ENCODE measurements around the gene TBXA2R.
"Not testable (repeated sequence)": the region's sequence is repeated elsewhere in the genome, so short reads cannot be mapped to it uniquely, and the experiment has no call there.

Gene TBXA2R

GRCh38 chr19:3605770-3606169 is 905 bp downstream of the TBXA2R start:
- no peak for DNase-seq (ENCODE audit: low read depth, low spot score)

GRCh38 chr19:3605361-3605760 is 1.3 kb downstream of the TBXA2R start:
- DNase-seq (ENCODE audit: low read depth, low spot score): no peak

- DNase-seq (ENCODE audit: low read depth, low spot score): no peak
These were observed 1.7 kb downstream of the TBXA2R start for GRCh38 chr19:3604987-3605343.

- no peak for DNase-seq (ENCODE audit: low read depth, low spot score)
These were observed 2.3 kb downstream of the TBXA2R start for GRCh38 chr19:3604227-3604986.

GRCh38 chr19:3603121-3603811 is 3.4 kb downstream of the TBXA2R start:
- DNase-seq (ENCODE audit: low read depth, low spot score): no peak

GRCh38 chr19:3601021-3601420 is 5.7 kb downstream of the TBXA2R start:
- no peak for DNase-seq (ENCODE audit: low read depth, low spot score)

GRCh38 chr19:3599776-3600187 is 6.9 kb downstream of the TBXA2R start:
- no peak for DNase-seq (ENCODE audit: low read depth, low spot score)

- no peak for DNase-seq (ENCODE audit: low read depth, low spot score)
These were observed 11.1 kb downstream of the TBXA2R start for GRCh38 chr19:3595521-3596061.

- no peak for DNase-seq (ENCODE audit: low read depth, low spot score)
These were observed 13.5 kb downstream of the TBXA2R start for GRCh38 chr19:3593156-3593555.

- no peak for DNase-seq (ENCODE audit: low read depth, low spot score)
These were observed 14.6 kb downstream of the TBXA2R start for GRCh38 chr19:3591876-3592613.

- DNase-seq (ENCODE audit: low read depth, low spot score): no peak
These were observed 15.6 kb downstream of the TBXA2R start for GRCh38 chr19:3590991-3591659.

- DNase-seq (ENCODE audit: low read depth, low spot score): no peak
These were observed 16.7 kb downstream of the TBXA2R start for GRCh38 chr19:3589949-3590348.

GRCh38 chr19:3589439-3589838 is 17.2 kb downstream of the TBXA2R start:
- DNase-seq (ENCODE audit: low read depth, low spot score): no peak

GRCh38 chr19:3586707-3587346 is 19.8 kb downstream of the TBXA2R start:
- no peak for DNase-seq (ENCODE audit: low read depth, low spot score)

GRCh38 chr19:3586127-3586626 is 20.5 kb downstream of the TBXA2R start:
- no peak for DNase-seq (ENCODE audit: low read depth, low spot score)

- DNase-seq (ENCODE audit: low read depth, low spot score): no peak
These were observed 21.2 kb downstream of the TBXA2R start, which contains the start of gene GIPC3 for GRCh38 chr19:3585301-3586126. Gene GIPC3, plus strand, starts transcription at chr19:3585478. Its CDS starts 120 bp downstream, at chr19:3585598.

- not testable (repeated sequence) for DNase-seq (ENCODE audit: low read depth, low spot score)
These were observed 22.5 kb downstream of the TBXA2R start for GRCh38 chr19:3584036-3584802.

- not testable (repeated sequence) for DNase-seq (ENCODE audit: low read depth, low spot score)
These were observed 24.9 kb downstream of the TBXA2R start for GRCh38 chr19:3581792-3582191.

All from iPS DF 19.7 (cell line).